H9 (cell line): ENCODE measurements around the gene SEMA6A. TPM values are rescaled to one million over a fixed set of nuclear protein-coding genes. Genes with fewer than 3 reads are reported as not detected.
A peak's percentile ranks its signal among the peaks of the same experiment; 100 is the strongest.

Experiments
- DNase-seq: peaks from one replicate; pipeline ENCODE4 v3.0.0-alpha.2; 2017
- H2AFZ ChIP-seq: one replicate; pipeline ENCODE4 v1.6.1; 2013; ENCODE audit warnings: mild to moderate bottlenecking, low read length, control low read depth, moderate library complexity
- H2AK5ac ChIP-seq: 2 replicates; pipeline ENCODE4 v1.6.1; 2013; ENCODE audit warnings: low read length, control low read depth, mixed read lengths; ENCODE audit not compliant: insufficient read length
- H2BK120ac ChIP-seq: one replicate; pipeline ENCODE4 v1.6.1; 2013; ENCODE audit warnings: low read depth, mild to moderate bottlenecking, low read length, control low read depth, inconsistent platforms; ENCODE audit not compliant: poor library complexity, severe bottlenecking
- H2BK12ac ChIP-seq: 2 replicates; pipeline ENCODE4 v1.6.1; 2013; ENCODE audit warnings: low read length, control low read depth, mixed read lengths, low read depth; ENCODE audit not compliant: insufficient read length
- H2BK15ac ChIP-seq: 2 replicates; pipeline ENCODE4 v1.6.1; 2013; ENCODE audit warnings: low read depth, low read length, control low read depth
- H2BK20ac ChIP-seq: one replicate; pipeline ENCODE4 v1.6.1; 2013; ENCODE audit warnings: low read depth, mild to moderate bottlenecking, low read length, control low read depth, inconsistent platforms; ENCODE audit not compliant: poor library complexity, severe bottlenecking
- H2BK5ac ChIP-seq: 2 replicates; pipeline ENCODE4 v1.6.1; 2013; ENCODE audit warnings: low read length, control low read depth, mixed read lengths; ENCODE audit not compliant: insufficient read length
- H3K14ac ChIP-seq: 2 replicates; pipeline ENCODE4 v1.6.1; 2013; ENCODE audit warnings: low read length, control low read depth; ENCODE audit not compliant: insufficient read depth
- H3K18ac ChIP-seq: 2 replicates; pipeline ENCODE4 v1.6.1; 2013; ENCODE audit warnings: low read depth, mild to moderate bottlenecking, mixed read lengths, low read length, control low read depth; ENCODE audit not compliant: insufficient read length
- H3K23ac ChIP-seq: 2 replicates; pipeline ENCODE4 v1.6.1; 2013; ENCODE audit warnings: low read length, control low read depth, mixed read lengths, low read depth; ENCODE audit not compliant: insufficient read length
- H3K23me2 ChIP-seq: 2 replicates; pipeline ENCODE4 v1.6.1; 2013; ENCODE audit warnings: low read depth, mild to moderate bottlenecking, mixed read lengths, low read length, control low read depth; ENCODE audit not compliant: insufficient read length, poor library complexity, severe bottlenecking
- H3K27ac ChIP-seq: 2 replicates; pipeline ENCODE4 v1.5.1; 2013; ENCODE audit warnings: low read length, control low read depth, mixed read lengths, low read depth; ENCODE audit not compliant: insufficient read length
- H3K27me3 ChIP-seq: 2 replicates; pipeline ENCODE4 v1.6.1; 2013; ENCODE audit warnings: low read length, control low read depth, inconsistent platforms; ENCODE audit not compliant: insufficient read depth
- H3K4ac ChIP-seq: 2 replicates; pipeline ENCODE4 v1.6.1; 2013; ENCODE audit warnings: low read depth, mild to moderate bottlenecking, control low read depth, inconsistent platforms, low read length, moderate library complexity
- H3K4me1 ChIP-seq: 2 replicates; pipeline ENCODE4 v1.6.1; 2013; ENCODE audit warnings: low read length, control low read depth, inconsistent platforms; ENCODE audit not compliant: insufficient read depth
- H3K4me2 ChIP-seq: 2 replicates; pipeline ENCODE4 v1.6.1; 2013; ENCODE audit warnings: low read length, control low read depth, mixed read lengths; ENCODE audit not compliant: insufficient read length, insufficient read depth
- H3K56ac ChIP-seq: 2 replicates; pipeline ENCODE4 v1.6.1; 2013; ENCODE audit warnings: low read depth, mild to moderate bottlenecking, mixed read lengths, low read length, control low read depth; ENCODE audit not compliant: insufficient read length
- H3K79me1 ChIP-seq: 2 replicates; pipeline ENCODE4 v1.6.1; 2013; ENCODE audit warnings: low read depth, mild to moderate bottlenecking, moderate library complexity, low read length, control low read depth, inconsistent platforms; ENCODE audit not compliant: insufficient read depth, poor library complexity, severe bottlenecking
- H3K79me2 ChIP-seq: 2 replicates; pipeline ENCODE4 v1.6.1; 2013; ENCODE audit warnings: low read length, control low read depth, inconsistent platforms; ENCODE audit not compliant: insufficient read depth
- H3K9ac ChIP-seq: 2 replicates; pipeline ENCODE4 v1.6.1; 2013; ENCODE audit warnings: low read length, control low read depth, mixed read lengths; ENCODE audit not compliant: insufficient read length; ENCODE audit errors: extremely low read depth
- H3K9me3 ChIP-seq: one replicate; pipeline ENCODE4 v1.6.1; 2013; ENCODE audit warnings: low read depth, low read length, inconsistent platforms; ENCODE audit not compliant: control insufficient read depth
- H3T11ph ChIP-seq: one replicate; pipeline ENCODE4 v1.6.1; 2013; ENCODE audit warnings: mild to moderate bottlenecking, low read length, control low read depth, inconsistent platforms
- H4K20me1 ChIP-seq: one replicate; pipeline ENCODE4 v1.6.1; 2013; ENCODE audit not compliant: control insufficient read depth, insufficient read length, insufficient read depth
- H4K5ac ChIP-seq: 2 replicates; pipeline ENCODE4 v1.6.1; 2013; ENCODE audit warnings: low read depth, mild to moderate bottlenecking, mixed read lengths, low read length, control low read depth; ENCODE audit not compliant: insufficient read length
- H4K8ac ChIP-seq: replicated peaks from 2 replicates; pipeline ENCODE4 v1.6.1; 2013; ENCODE audit warnings: low read length, control low read depth, mixed read lengths, low read depth; ENCODE audit not compliant: insufficient read length
- H4K91ac ChIP-seq: 2 replicates; pipeline ENCODE4 v1.6.1; 2013; ENCODE audit warnings: low read depth, mild to moderate bottlenecking, moderate library complexity, mixed read lengths, low read length, control low read depth; ENCODE audit not compliant: insufficient read length
- H3K27ac Mint-ChIP-seq, 3 experiments: 2 replicates in 2 of 3; 3 replicates in 1 of 3; pipeline ENCODE4 v1.8.0; 2020 to 2021; ENCODE audit warnings: mixed read lengths in 3 of 3, mild to moderate bottlenecking in 1 of 3, moderate library complexity in 1 of 3
- H3K27me3 Mint-ChIP-seq: 2 replicates; pipeline ENCODE4 v1.8.0; 2021; ENCODE audit warnings: low read depth, mild to moderate bottlenecking, moderate library complexity, mixed read lengths
- H3K36me3 Mint-ChIP-seq, 3 experiments: 2 replicates in 2 of 3; 3 replicates in 1 of 3; pipeline ENCODE4 v1.8.0; 2020 to 2021; ENCODE audit warnings: low read depth in 3 of 3, mixed read lengths in 3 of 3; ENCODE audit not compliant: insufficient read depth in 1 of 3
- H3K4me1 Mint-ChIP-seq, 2 experiments: 2 replicates each; pipeline ENCODE4 v1.8.0; 2020; ENCODE audit warnings: mixed read lengths in 2 of 2
- H3K4me3 Mint-ChIP-seq, 2 experiments: 2 replicates in 1 of 2; 3 replicates in 1 of 2; pipeline ENCODE4 v1.8.0; 2020 to 2021; ENCODE audit warnings: mild to moderate bottlenecking in 2 of 2, mixed read lengths in 2 of 2, moderate library complexity in 1 of 2
- H3K9me3 Mint-ChIP-seq, 2 experiments: 2 replicates in 1 of 2; 3 replicates in 1 of 2; pipeline ENCODE4 v1.8.0; 2020; ENCODE audit warnings: mild to moderate bottlenecking in 2 of 2, mixed read lengths in 2 of 2, moderate library complexity in 1 of 2
- WGBS: extraction: QIAGEN DNeasy Blood & Tissue Kit; methylation state at CpG from one replicate; pipeline ENCODE4 v1.1.7; 2013; ENCODE audit warnings: missing lambda C conversion rate, low lambda C conversion rate, mixed read lengths; ENCODE audit not compliant: insufficient read length; ENCODE audit errors: extremely low coverage; 5-methylcytosine and 5-hydroxymethylcytosine counted together
- total RNA-seq: library from RNA; stranded (reverse); gene quantifications from 2 replicates; pipeline ENCODE4 v1.2.1, GENCODE V29; 2021
- TF ChIP-seq, protein P1 (sequence below): fragments of 200-600 bp; sonication (generic); conservative IDR thresholded peaks from 3 replicates; pipeline ENCODE4 v1.8.0; 2021; ENCODE audit warnings: antibody characterized with exemption, mild to moderate bottlenecking

Gene SEMA6A
- total RNA-seq, 1 experiment from 2014 or later, result 354 TPM

DNA sequence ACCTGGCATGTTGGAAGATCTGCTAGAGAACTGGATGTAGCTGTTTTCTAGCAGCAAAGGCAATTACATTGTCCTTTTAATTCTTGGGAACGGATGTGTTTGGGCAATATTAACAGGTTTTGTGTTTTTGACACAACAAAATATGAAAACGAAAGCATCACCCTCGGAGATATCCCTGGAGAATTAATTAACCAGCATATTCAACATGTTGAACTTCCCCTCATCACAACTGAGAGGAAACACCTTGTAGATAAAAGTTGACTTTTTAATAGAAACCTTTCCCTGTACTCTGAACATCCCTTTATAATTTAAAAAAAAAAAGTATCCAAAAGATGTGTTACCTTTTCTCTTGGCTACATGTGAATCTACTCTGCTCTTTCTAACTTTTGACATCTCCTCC, 13.0 kb downstream of the SEMA6A start:
- H3K9ac ChIP-seq, result no peak overlapping the region
- H2AFZ ChIP-seq, result no peak overlapping the region
- H3K27me3 ChIP-seq, result no peaks in the 10 kb centered on the region
- H2BK120ac ChIP-seq, result no peak overlapping the region
- no peak overlapping the region for H3K14ac ChIP-seq
- no peak for DNase-seq
- no peak overlapping the region for H2BK12ac ChIP-seq
- H2BK15ac ChIP-seq, result no peak overlapping the region
- Mint-ChIP-seq H3K27ac (peak overlapping the region in 2 of 3 experiments; percentile 14 to 79; a peak in 1 of 7 replicates), H3K9me3 (no peaks in the 10 kb centered on the region), H3K27me3 (no peaks in the 10 kb centered on the region), H3K4me1 (peaks cover 81 to 88% of the 10 kb centered on the region in 2 experiments), H3K36me3 (peaks cover 0 to 11% (median 3%) of the 10 kb centered on the region in 3 experiments; a peak in 3 of 7 replicates), H3K4me3 (peak overlapping the region in 1 of 2 experiments; percentile 45; a peak in 2 of 5 replicates)
- peak overlapping the region; percentile 1 for H3K4me2 ChIP-seq
- H3K23me2 ChIP-seq, result no peaks in the 10 kb centered on the region
- WGBS, result no CpG with 5 or more reads among the region's 3 CpGs
- H3T11ph ChIP-seq, result no peak overlapping the region
- no peak overlapping the region for H3K4ac ChIP-seq
- no peaks in the 10 kb centered on the region for H4K20me1 ChIP-seq
- H3K18ac ChIP-seq, result no peak overlapping the region
- H2AK5ac ChIP-seq, result no peak overlapping the region
- no peak overlapping the region for H4K8ac ChIP-seq
- peaks cover 90% of the 10 kb centered on the region for H3K79me2 ChIP-seq
- H2BK20ac ChIP-seq, result no peak overlapping the region
- H3K9me3 ChIP-seq, result no peaks in the 10 kb centered on the region
- peaks cover 40% of the 10 kb centered on the region for H3K4me1 ChIP-seq
- H3K79me1 ChIP-seq, result peaks cover 2% of the 10 kb centered on the region
- no peak overlapping the region for H3K56ac ChIP-seq
- H4K5ac ChIP-seq, result no peak overlapping the region
- TF ChIP-seq, protein P1, sequence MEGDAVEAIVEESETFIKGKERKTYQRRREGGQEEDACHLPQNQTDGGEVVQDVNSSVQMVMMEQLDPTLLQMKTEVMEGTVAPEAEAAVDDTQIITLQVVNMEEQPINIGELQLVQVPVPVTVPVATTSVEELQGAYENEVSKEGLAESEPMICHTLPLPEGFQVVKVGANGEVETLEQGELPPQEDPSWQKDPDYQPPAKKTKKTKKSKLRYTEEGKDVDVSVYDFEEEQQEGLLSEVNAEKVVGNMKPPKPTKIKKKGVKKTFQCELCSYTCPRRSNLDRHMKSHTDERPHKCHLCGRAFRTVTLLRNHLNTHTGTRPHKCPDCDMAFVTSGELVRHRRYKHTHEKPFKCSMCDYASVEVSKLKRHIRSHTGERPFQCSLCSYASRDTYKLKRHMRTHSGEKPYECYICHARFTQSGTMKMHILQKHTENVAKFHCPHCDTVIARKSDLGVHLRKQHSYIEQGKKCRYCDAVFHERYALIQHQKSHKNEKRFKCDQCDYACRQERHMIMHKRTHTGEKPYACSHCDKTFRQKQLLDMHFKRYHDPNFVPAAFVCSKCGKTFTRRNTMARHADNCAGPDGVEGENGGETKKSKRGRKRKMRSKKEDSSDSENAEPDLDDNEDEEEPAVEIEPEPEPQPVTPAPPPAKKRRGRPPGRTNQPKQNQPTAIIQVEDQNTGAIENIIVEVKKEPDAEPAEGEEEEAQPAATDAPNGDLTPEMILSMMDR, result no peak
- no peak overlapping the region for H4K91ac ChIP-seq
- no peak overlapping the region for H3K27ac ChIP-seq
- H2BK5ac ChIP-seq, result no peak overlapping the region
- no peak overlapping the region for H3K23ac ChIP-seq
